MM.1S (cell line): ENCODE results near the gene OTOP3.
"Not testable (repeated sequence)": the region's sequence is repeated elsewhere in the genome, so short reads cannot be mapped to it uniquely, and the experiment has no call there.

Experiments
- CTCF ChIP-seq: fragments of 300-600 bp; sonication (generic); IDR thresholded peaks from 2 replicates; pipeline ENCODE4 v1.5.1; 2016; ENCODE audit warnings: antibody characterized with exemption, low read length, mixed read lengths
- EZH2 ChIP-seq: fragments of 300-600 bp; sonication (generic); optimal IDR thresholded peaks from 2 replicates; pipeline ENCODE3; 2017; ENCODE audit warnings: low read depth, mild to moderate bottlenecking, antibody characterized with exemption, low read length, mixed read lengths

GRCh38 chr17:74969501-74969900, 33.8 kb downstream of the OTOP3 start:
- TF ChIP-seq EZH2, CTCF: not testable (repeated sequence)
